AG09319 (cell line): ENCODE measurements around the gene MIOS.

Source experiments
- DNase-seq: peaks from one replicate; pipeline ENCODE4 v3.0.0-alpha.2; 2010; ENCODE audit warnings: low read depth; ENCODE audit errors: extremely low read depth
- CTCF ChIP-seq: IDR thresholded peaks from 2 replicates; pipeline ENCODE4 v1.5.1; 2011; ENCODE audit warnings: low read depth, mild to moderate bottlenecking, inconsistent platforms, low read length, moderate library complexity

MIOS gene

GRCh38 chr7:7564323-7564780 lies 2.3 kb upstream of the MIOS start:
- TF ChIP-seq CTCF = no peak
- DNase-seq = no peak

- no peak for DNase-seq
Observed at GRCh38 chr7:7565018-7565680, 1.5 kb upstream of the MIOS start.

GRCh38 chr7:7565746-7566650 lies 686 bp upstream of the MIOS start:
- TF ChIP-seq CTCF = no peak
- no peak for DNase-seq

More at GRCh38 chr7:7565018-7565680, 1.5 kb upstream of the MIOS start:
- TF ChIP-seq CTCF = no peak

GRCh38 chr7:7567898-7568531 lies 1.3 kb downstream of the MIOS start:
- TF ChIP-seq CTCF = no peak
- DNase-seq = no peak

- no peak for TF ChIP-seq CTCF
- no peak for DNase-seq
Observed at GRCh38 chr7:7568553-7568952, 1.9 kb downstream of the MIOS start.

GRCh38 chr7:7569081-7569527 lies 2.4 kb downstream of the MIOS start:
- TF ChIP-seq CTCF = no peak
- DNase-seq = no peak
